Peyer's patch (tissue), 4 donors: ENCODE measurements around the gene COL9A2. TPM values are rescaled to one million over a fixed set of nuclear protein-coding genes. Genes with fewer than 3 reads are reported as not detected.
A peak's percentile ranks its signal among the peaks of the same experiment; 100 is the strongest.
"Not testable (repeated sequence)": the region's sequence is repeated elsewhere in the genome, so short reads cannot be mapped to it uniquely, and the experiment has no call there.

ENCODE experiments used
- DNase-seq, 3 donors: peaks; one replicate each; pipeline ENCODE4 v3.0.0-alpha.2; 2017 to 2019
- H3K27ac ChIP-seq, 4 donors: fragments of 200-600 bp; sonication (generic); one replicate each; pipeline ENCODE4 v1.5.1; 2016 to 2019
- H3K27me3 ChIP-seq, 2 donors: fragments of 200-600 bp; sonication (generic); one replicate each; pipeline ENCODE4 v1.5.1; 2019
- H3K36me3 ChIP-seq, 3 donors: fragments of 200-600 bp; sonication (generic); one replicate each; pipeline ENCODE4 v1.5.1; 2016 to 2019
- H3K4me1 ChIP-seq, 4 donors: fragments of 200-600 bp; sonication (generic); one replicate each; pipeline ENCODE4 v1.5.1; 2016 to 2019
- H3K4me3 ChIP-seq, 4 donors: fragments of 200-600 bp; sonication (generic); 1 replicate in 3 of 4; 2 replicates in 1 of 4; pipeline ENCODE4 v1.5.1; 2016 to 2019; ENCODE audit warnings: mild to moderate bottlenecking in 1 of 4
- H3K9me3 ChIP-seq, 4 donors: fragments of 200-600 bp; sonication (generic); one replicate each; pipeline ENCODE4 v1.5.1; 2016 to 2019; ENCODE audit warnings: mild to moderate bottlenecking in 1 of 4
- POLR2A ChIP-seq, 2 donors: fragments of 450-650 bp; IDR thresholded peaks; one replicate each; pipeline ENCODE4 v1.5.1; 2017; ENCODE audit warnings: antibody characterized with exemption in 2 of 2, mild to moderate bottlenecking in 2 of 2, moderate library complexity in 2 of 2
- total RNA-seq, 4 donors: library from RNA; depleted of rRNA; stranded (reverse); fragments of >200 nt; gene quantifications; one replicate each; pipeline ENCODE4 v1.1.0, GENCODE V29; 2016
- TF ChIP-seq, protein P1 (sequence below), 6 experiments: fragments of 450-650 bp in 4 of 6; fragments of 200-600 bp in 2 of 6; sonication (generic) in 1 of 6; IDR thresholded peaks; one replicate each; pipeline ENCODE4 v1.5.1; 2017 to 2019; ENCODE audit warnings: antibody characterized with exemption in 6 of 6, mild to moderate bottlenecking in 3 of 6, moderate library complexity in 1 of 6

The COL9A2 gene
- total RNA-seq, 4 donors from 2014 or later, result 2.1 to 11.6 (median 6.3) TPM

DNA sequence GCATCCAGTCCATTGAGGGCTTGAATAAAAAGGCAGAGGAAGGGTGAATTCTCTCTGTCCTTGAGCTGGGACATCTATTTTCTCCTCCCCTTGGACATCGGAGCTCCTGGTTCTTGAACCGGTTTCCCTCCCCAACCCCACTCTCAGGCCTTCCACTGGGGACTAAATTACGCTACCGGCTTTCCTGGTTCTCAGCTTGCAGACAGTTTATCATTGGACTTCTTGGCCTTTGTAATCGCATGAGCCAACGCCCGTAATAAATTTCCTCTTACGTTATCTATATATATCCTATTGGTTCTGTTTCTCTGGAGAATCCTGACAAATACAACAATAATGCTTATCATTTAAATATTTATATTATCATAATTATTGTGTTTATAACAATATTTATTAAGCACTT lies 20.4 kb upstream of the COL9A2 start:
- peak in 1 of 3 donors; percentile 62 for DNase-seq
- H3K4me1 ChIP-seq, result peaks cover 0 to 5% (median 4%) of the 10 kb centered on the region in 4 donors
- no peaks in the 10 kb centered on the region for H3K9me3 ChIP-seq
- no peak overlapping the region for H3K4me3 ChIP-seq
- H3K27me3 ChIP-seq, result no peaks in the 10 kb centered on the region
- no peak for TF ChIP-seq POLR2A (IDR thresholded peaks at IDR 0.05)
- TF ChIP-seq, protein P1, sequence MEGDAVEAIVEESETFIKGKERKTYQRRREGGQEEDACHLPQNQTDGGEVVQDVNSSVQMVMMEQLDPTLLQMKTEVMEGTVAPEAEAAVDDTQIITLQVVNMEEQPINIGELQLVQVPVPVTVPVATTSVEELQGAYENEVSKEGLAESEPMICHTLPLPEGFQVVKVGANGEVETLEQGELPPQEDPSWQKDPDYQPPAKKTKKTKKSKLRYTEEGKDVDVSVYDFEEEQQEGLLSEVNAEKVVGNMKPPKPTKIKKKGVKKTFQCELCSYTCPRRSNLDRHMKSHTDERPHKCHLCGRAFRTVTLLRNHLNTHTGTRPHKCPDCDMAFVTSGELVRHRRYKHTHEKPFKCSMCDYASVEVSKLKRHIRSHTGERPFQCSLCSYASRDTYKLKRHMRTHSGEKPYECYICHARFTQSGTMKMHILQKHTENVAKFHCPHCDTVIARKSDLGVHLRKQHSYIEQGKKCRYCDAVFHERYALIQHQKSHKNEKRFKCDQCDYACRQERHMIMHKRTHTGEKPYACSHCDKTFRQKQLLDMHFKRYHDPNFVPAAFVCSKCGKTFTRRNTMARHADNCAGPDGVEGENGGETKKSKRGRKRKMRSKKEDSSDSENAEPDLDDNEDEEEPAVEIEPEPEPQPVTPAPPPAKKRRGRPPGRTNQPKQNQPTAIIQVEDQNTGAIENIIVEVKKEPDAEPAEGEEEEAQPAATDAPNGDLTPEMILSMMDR (IDR thresholded peaks at IDR 0.05), result no peak
- H3K36me3 ChIP-seq, result no peaks in the 10 kb centered on the region
- H3K27ac ChIP-seq, result peak overlapping the region in 1 of 4 donors; percentile 69

DNA sequence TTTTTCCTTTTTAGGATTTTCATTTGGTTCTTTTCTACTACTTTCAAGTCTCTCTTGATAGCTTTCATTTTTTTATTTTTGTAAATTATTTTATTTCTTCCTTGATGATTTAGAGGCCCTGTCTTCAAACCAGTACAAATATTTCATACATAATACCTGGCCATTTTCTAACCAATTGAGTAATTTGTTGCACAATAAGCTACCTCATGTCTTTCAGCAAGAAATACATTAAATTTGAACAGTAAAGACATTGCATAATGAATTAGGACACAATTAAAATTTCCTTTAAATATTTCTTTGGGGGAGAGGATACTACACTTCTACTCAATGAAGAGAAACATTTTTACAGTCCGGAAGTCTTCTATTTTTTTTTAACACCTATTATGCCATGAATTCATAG lies 15.6 kb upstream of the COL9A2 start:
- no peak for TF ChIP-seq POLR2A (IDR thresholded peaks at IDR 0.05)
- TF ChIP-seq, protein P1 (IDR thresholded peaks at IDR 0.05), result no peak
- no peaks in the 10 kb centered on the region for H3K9me3 ChIP-seq
- no peak for DNase-seq
- no peak overlapping the region for H3K4me3 ChIP-seq
- no peaks in the 10 kb centered on the region for H3K27me3 ChIP-seq
- H3K36me3 ChIP-seq, result no peaks in the 10 kb centered on the region
- H3K27ac ChIP-seq, result no peak overlapping the region
- H3K4me1 ChIP-seq, result peaks cover 0 to under 1% (median 0%) of the 10 kb centered on the region in 4 donors

DNA sequence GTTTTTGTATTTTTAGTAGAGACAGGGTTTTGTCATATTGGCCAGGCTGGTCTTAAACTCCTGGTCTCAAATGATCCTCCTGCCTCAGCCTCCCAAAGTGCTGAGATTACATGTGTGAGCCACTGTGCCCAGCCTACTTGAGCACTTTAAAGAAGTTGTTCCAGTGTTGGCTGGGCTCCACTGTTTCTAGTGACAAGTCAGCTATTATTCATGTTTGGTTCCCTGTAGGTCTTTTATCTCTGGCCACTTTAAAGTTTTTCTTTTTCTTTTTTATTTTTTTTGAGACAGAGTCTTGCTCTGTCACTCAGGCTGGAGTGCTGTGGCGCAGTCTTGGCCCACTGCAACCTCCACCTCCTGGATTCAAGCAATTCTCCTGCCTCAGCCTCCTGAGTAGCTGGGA lies 14.3 kb upstream of the COL9A2 start:
- not testable (repeated sequence) for H3K27me3 ChIP-seq, H3K4me3 ChIP-seq, H3K27ac ChIP-seq, H3K36me3 ChIP-seq, H3K4me1 ChIP-seq, H3K9me3 ChIP-seq
- peak in 1 of 3 donors; percentile 2 for DNase-seq

DNA sequence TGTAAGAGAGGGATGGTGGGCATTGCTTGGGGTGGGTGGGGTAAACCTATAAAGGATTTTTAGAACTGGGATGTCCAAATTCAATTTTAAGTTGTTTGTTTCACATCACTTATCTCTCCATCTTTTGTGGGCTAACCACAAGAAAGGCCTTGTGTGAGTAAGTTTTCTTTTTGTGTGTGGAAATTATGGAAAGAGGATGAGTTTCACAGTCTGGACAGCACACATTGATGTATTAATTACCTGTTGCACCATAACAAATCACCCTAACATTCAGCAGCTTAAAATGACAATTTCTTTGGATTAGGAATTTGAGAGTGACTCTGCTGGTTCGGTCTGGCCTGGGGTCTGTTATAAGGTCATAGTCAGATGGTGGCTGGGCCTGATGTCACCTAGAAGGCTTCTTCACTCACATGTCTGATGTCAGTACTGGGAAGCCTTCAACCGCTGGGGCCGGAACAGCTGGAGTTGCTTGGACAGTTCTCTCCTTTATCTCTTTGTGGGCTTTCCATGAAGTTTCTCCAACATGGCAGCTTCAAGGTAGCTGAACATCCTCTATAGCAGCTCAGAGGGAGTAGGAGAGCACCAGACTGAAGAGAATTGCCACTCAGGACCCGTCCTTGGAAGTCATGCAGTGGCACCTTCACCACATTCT lies 2.0 kb upstream of the COL9A2 start:
- Histone ChIP-seq H3K27me3 (peaks cover 0 to 18% of the 10 kb centered on the region in 2 donors), H3K4me1 (peaks cover 0 to 21% (median 7%) of the 10 kb centered on the region in 4 donors), H3K4me3 (no peak overlapping the region), H3K36me3 (no peaks in the 10 kb centered on the region), H3K9me3 (no peaks in the 10 kb centered on the region), H3K27ac (no peak overlapping the region)
- DNase-seq, result no peak
- TF ChIP-seq, protein P1 (IDR thresholded peaks at IDR 0.05), result no peak
- no peak for TF ChIP-seq POLR2A (IDR thresholded peaks at IDR 0.05)

DNA sequence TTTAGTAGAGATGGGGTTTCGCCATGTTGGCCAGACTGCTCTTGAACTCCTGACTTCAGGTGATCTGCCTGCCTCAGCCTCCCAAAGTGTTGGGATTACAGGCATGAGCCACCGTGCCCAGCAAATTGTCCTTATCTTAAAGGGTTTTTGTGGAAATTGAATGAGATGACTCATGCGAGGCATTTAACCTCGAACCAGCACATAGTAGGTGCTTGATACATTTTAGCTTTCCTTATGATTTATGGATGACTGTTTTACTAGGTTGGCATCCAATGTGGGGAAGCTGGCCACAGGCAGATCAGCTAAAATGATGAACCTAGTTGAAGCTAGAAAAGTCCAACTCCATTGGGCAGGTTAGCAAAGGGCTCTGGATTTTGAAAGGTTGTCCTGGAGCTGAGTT lies 1.4 kb upstream of the COL9A2 start:
- DNase-seq, result no peak
- no peaks in the 10 kb centered on the region for H3K36me3 ChIP-seq
- H3K9me3 ChIP-seq, result no peaks in the 10 kb centered on the region
- no peak for TF ChIP-seq POLR2A (IDR thresholded peaks at IDR 0.05)
- TF ChIP-seq, protein P1 (IDR thresholded peaks at IDR 0.05), result no peak
- H3K4me1 ChIP-seq, result peaks cover 0 to 21% (median 9%) of the 10 kb centered on the region in 4 donors
- H3K27me3 ChIP-seq, result peaks cover 0 to 18% of the 10 kb centered on the region in 2 donors
- H3K27ac ChIP-seq, result no peak overlapping the region
- no peak overlapping the region for H3K4me3 ChIP-seq

DNA sequence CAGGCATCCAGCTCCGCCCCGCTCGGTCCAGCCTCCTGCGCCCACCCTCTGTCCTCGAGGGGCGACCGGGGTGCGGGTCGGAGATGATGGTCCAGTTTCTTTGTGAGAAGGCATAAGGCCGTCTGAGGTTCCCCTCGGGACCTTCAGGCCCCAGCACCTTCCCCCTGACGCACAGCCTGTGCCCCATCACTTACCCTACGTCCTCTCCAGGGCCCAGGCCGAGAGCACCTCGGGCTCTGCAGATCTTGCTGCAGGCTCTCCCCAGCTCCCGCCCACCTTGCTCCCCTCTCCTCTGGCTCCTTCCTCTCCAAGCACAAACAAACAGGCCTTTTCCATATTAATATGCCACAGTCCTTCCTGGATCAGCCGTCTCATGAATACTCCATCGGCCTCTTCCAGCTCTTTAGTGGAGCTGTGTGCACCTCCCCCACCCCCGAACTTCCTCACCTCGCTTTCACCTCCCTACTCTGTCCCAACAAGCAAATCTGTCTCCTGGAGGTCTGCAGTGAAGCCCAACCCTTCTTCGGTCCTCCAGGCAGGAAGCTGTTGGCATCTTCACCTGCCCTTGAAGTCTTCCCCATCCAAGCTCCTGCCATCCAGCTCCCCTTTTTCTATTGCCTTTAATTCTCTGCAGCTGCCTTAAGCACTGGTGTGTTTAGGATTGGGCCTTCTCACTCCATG lies 448 bp upstream of the COL9A2 start:
- H3K4me3 ChIP-seq, result peak overlapping the region; percentile 38 to 56 (median 50)
- TF ChIP-seq, protein P1 (IDR thresholded peaks at IDR 0.05), result no peak
- no peak for TF ChIP-seq POLR2A (IDR thresholded peaks at IDR 0.05)
- H3K36me3 ChIP-seq, result no peaks in the 10 kb centered on the region
- H3K27ac ChIP-seq, result peak overlapping the region in 1 of 4 donors; percentile 74
- H3K4me1 ChIP-seq, result peaks cover 0 to 21% (median 17%) of the 10 kb centered on the region in 4 donors
- peaks cover 0 to 18% of the 10 kb centered on the region in 2 donors for H3K27me3 ChIP-seq
- H3K9me3 ChIP-seq, result no peaks in the 10 kb centered on the region
- no peak for DNase-seq
